SHP77 (cell line): ENCODE results near the gene LMO1.

Experiments used
- DNase-seq, 2 experiments: peaks; one replicate each; lab custom pipeline; 2025; lab: John Stamatoyannopoulos, UW

The LMO1 gene

GRCh38 chr11:8263109-8263768 is 439 bp downstream of the LMO1 start:
- no peak for DNase-seq

- DNase-seq = peak in 1 of 2 experiments; percentile 15
These were observed 1.0 kb downstream of the LMO1 start for GRCh38 chr11:8262552-8263108.

GRCh38 chr11:8261921-8262551 is 1.6 kb downstream of the LMO1 start:
- DNase-seq = no peak

GRCh38 chr11:8261291-8261690 is 2.4 kb downstream of the LMO1 start:
- DNase-seq = no peak

- no peak for DNase-seq
These were observed 3.3 kb downstream of the LMO1 start for GRCh38 chr11:8260202-8260966.

- DNase-seq = no peak
These were observed 4.2 kb downstream of the LMO1 start for GRCh38 chr11:8259306-8259959.

- no peak for DNase-seq
These were observed 4.9 kb downstream of the LMO1 start for GRCh38 chr11:8258784-8259183.

- no peak for DNase-seq
These were observed 5.4 kb downstream of the LMO1 start for GRCh38 chr11:8258289-8258688.

GRCh38 chr11:8257003-8257664 is 6.5 kb downstream of the LMO1 start:
- no peak for DNase-seq

- DNase-seq = no peak
These were observed 7.2 kb downstream of the LMO1 start for GRCh38 chr11:8256271-8257002.

- DNase-seq = no peak
These were observed 10.1 kb downstream of the LMO1 start for GRCh38 chr11:8253566-8253965.

GRCh38 chr11:8252946-8253345 is 10.7 kb downstream of the LMO1 start:
- DNase-seq = no peak

GRCh38 chr11:8252388-8252787 is 11.3 kb downstream of the LMO1 start:
- DNase-seq = no peak

- no peak for DNase-seq
These were observed 11.9 kb downstream of the LMO1 start for GRCh38 chr11:8251616-8252295.

- DNase-seq = no peak
These were observed 12.6 kb downstream of the LMO1 start for GRCh38 chr11:8250981-8251615.

- DNase-seq = no peak
These were observed 13.2 kb downstream of the LMO1 start for GRCh38 chr11:8250434-8250833.

- no peak for DNase-seq
These were observed 14.2 kb downstream of the LMO1 start for GRCh38 chr11:8249482-8249881.

- DNase-seq = no peak
These were observed 14.9 kb downstream of the LMO1 start for GRCh38 chr11:8248786-8249185.

GRCh38 chr11:8247312-8247711 is 16.4 kb downstream of the LMO1 start:
- no peak for DNase-seq

GRCh38 chr11:8243458-8243857 is 20.2 kb downstream of the LMO1 start:
- no peak for DNase-seq
